ENCODE data around the gene TNFRSF4. TPM values are rescaled to one million over a fixed set of nuclear protein-coding genes. Genes with fewer than 3 reads are reported as not detected.

Gene TNFRSF4
- total RNA-seq, 2 experiments from 2014 or later = 27.6 to 28.6 TPM

- ATAC-seq (ENCODE audit: poor library complexity) = no peak
- intact Hi-C loops (cut with DNase I, micrococcal nuclease) = no loop called here
- peaks cover 44% of the 10 kb centered on the region for H3K36me3 Mint-ChIP-seq (ENCODE audit: low read depth)
- no peak overlapping the region for H3K4me3 Mint-ChIP-seq
- Histone ChIP-seq H3K27me3 (ENCODE audit: control insufficient read depth in 1 of 2, insufficient read depth in 2 of 2, low read length in 2 of 2) (no peaks in the 10 kb centered on the region), H3K27ac (ENCODE audit: low read depth in 1 of 2, low read length in 2 of 2) (no peak overlapping the region), H3K4me1 (ENCODE audit: insufficient read depth, low read length) (peaks cover 16% of the 10 kb centered on the region), H3K4me3 (ENCODE audit: low read length) (no peak overlapping the region), H3K9me3 (ENCODE audit: control insufficient read depth in 1 of 2, insufficient read depth in 1 of 2, low read length in 2 of 2) (no peaks in the 10 kb centered on the region), H3K36me3 (ENCODE audit: insufficient read depth, low read length) (peaks cover 48% of the 10 kb centered on the region)
- ChIA-PET POLR2A (interaction anchor here (1.3 kb wide), 1 partner anchor 19 kb away, joined by 3 read pairs; the partner anchor contains the start of gene UBE2J2), CTCF (no interaction called here)
- no peak overlapping the region for H3K27ac Mint-ChIP-seq
- H3K4me1 Mint-ChIP-seq (ENCODE audit: low read depth) = peaks cover 4% of the 10 kb centered on the region
- H3K27me3 Mint-ChIP-seq = no peaks in the 10 kb centered on the region
- DNase-seq = no peak
- TF ChIP-seq, protein P1, sequence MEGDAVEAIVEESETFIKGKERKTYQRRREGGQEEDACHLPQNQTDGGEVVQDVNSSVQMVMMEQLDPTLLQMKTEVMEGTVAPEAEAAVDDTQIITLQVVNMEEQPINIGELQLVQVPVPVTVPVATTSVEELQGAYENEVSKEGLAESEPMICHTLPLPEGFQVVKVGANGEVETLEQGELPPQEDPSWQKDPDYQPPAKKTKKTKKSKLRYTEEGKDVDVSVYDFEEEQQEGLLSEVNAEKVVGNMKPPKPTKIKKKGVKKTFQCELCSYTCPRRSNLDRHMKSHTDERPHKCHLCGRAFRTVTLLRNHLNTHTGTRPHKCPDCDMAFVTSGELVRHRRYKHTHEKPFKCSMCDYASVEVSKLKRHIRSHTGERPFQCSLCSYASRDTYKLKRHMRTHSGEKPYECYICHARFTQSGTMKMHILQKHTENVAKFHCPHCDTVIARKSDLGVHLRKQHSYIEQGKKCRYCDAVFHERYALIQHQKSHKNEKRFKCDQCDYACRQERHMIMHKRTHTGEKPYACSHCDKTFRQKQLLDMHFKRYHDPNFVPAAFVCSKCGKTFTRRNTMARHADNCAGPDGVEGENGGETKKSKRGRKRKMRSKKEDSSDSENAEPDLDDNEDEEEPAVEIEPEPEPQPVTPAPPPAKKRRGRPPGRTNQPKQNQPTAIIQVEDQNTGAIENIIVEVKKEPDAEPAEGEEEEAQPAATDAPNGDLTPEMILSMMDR (IDR thresholded peaks at IDR 0.05) = no peak
- H3K9me3 Mint-ChIP-seq = no peaks in the 10 kb centered on the region
Observed at GRCh38 chr1:1255078-1255477, 41.1 kb upstream of the TNFRSF4 start.

GRCh38 chr1:1254667-1254998 lies 40.7 kb upstream of the TNFRSF4 start:
- H3K36me3 Mint-ChIP-seq (ENCODE audit: low read depth) = peaks cover 39% of the 10 kb centered on the region
- DNase-seq (no peak), ATAC-seq (ENCODE audit: poor library complexity) (no peak)
- H3K27me3 Mint-ChIP-seq = no peaks in the 10 kb centered on the region
- Histone ChIP-seq H3K9me3 (ENCODE audit: control insufficient read depth in 1 of 2, insufficient read depth in 1 of 2, low read length in 2 of 2) (no peaks in the 10 kb centered on the region), H3K4me3 (ENCODE audit: low read length) (no peak overlapping the region), H3K27ac (ENCODE audit: low read depth in 1 of 2, low read length in 2 of 2) (no peak overlapping the region), H3K36me3 (ENCODE audit: insufficient read depth, low read length) (peaks cover 43% of the 10 kb centered on the region), H3K4me1 (ENCODE audit: insufficient read depth, low read length) (peaks cover 18% of the 10 kb centered on the region), H3K27me3 (ENCODE audit: control insufficient read depth in 1 of 2, insufficient read depth in 2 of 2, low read length in 2 of 2) (no peaks in the 10 kb centered on the region)
- ChIA-PET CTCF (no interaction called here), POLR2A (no interaction called here)
- TF ChIP-seq, protein P1 (IDR thresholded peaks at IDR 0.05) = no peak
- H3K9me3 Mint-ChIP-seq = no peaks in the 10 kb centered on the region
- intact Hi-C loops (cut with DNase I, micrococcal nuclease) = loop anchor here in 1 of 2 experiments (5.0 kb wide), 1 partner anchor 137 kb away; the partner anchor contains the start of gene C1orf159
- no peaks in the 10 kb centered on the region for H3K4me1 Mint-ChIP-seq (ENCODE audit: low read depth)
- H3K4me3 Mint-ChIP-seq = no peak overlapping the region
- H3K27ac Mint-ChIP-seq = no peak overlapping the region

- ATAC-seq (ENCODE audit: poor library complexity) = no peak
- CTCF ChIA-PET = no interaction called here
- intact Hi-C loops (cut with DNase I, micrococcal nuclease) = loop anchor here in 1 of 2 experiments (5.0 kb wide), 1 partner anchor 137 kb away; the partner anchor contains the start of gene C1orf159
- Mint-ChIP-seq H3K9me3 (no peaks in the 10 kb centered on the region), H3K27ac (no peak overlapping the region), H3K4me3 (no peak overlapping the region), H3K4me1 (ENCODE audit: low read depth) (no peaks in the 10 kb centered on the region), H3K36me3 (ENCODE audit: low read depth) (peaks cover 34% of the 10 kb centered on the region), H3K27me3 (no peaks in the 10 kb centered on the region)
- Histone ChIP-seq H3K27me3 (ENCODE audit: control insufficient read depth in 1 of 2, insufficient read depth in 2 of 2, low read length in 2 of 2) (no peaks in the 10 kb centered on the region), H3K9me3 (ENCODE audit: control insufficient read depth in 1 of 2, insufficient read depth in 1 of 2, low read length in 2 of 2) (no peaks in the 10 kb centered on the region), H3K27ac (ENCODE audit: low read depth in 1 of 2, low read length in 2 of 2) (no peak overlapping the region), H3K36me3 (ENCODE audit: insufficient read depth, low read length) (peaks cover 41% of the 10 kb centered on the region), H3K4me1 (ENCODE audit: insufficient read depth, low read length) (peaks cover 19% of the 10 kb centered on the region), H3K4me3 (ENCODE audit: low read length) (no peak overlapping the region)
- TF ChIP-seq, protein P1 (IDR thresholded peaks at IDR 0.05) = no peak
- POLR2A ChIA-PET = no interaction called here
- no peak for DNase-seq
Observed at GRCh38 chr1:1253972-1254666, 40.2 kb upstream of the TNFRSF4 start.

Data from CD4-positive, alpha-beta T cell (primary cell).